ENCODE data around the gene GALNT15.
A peak's percentile ranks its signal among the peaks of the same experiment; 100 is the strongest.

The GALNT15 gene

DNA sequence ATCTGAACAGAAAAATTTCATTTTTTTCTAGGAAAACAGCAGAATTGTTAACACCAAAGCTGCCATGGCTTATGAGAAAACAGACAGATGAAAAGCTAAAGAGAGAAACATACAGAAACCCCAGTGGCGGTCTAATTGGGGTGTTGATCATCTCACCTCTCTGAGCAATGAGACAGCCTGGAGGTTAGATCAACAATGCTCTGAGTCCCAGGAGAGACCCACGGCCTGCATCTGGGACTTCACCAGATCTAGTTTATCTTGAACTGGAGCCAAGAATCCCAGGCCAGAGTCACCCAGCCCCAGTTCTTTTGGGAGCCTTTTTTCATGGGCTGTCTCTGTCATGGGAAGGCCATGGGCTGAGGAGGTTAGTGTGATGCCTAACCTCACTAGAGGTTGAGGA lies 3.5 kb upstream of the GALNT15 start:
- DNase-seq, result no peak

DNA sequence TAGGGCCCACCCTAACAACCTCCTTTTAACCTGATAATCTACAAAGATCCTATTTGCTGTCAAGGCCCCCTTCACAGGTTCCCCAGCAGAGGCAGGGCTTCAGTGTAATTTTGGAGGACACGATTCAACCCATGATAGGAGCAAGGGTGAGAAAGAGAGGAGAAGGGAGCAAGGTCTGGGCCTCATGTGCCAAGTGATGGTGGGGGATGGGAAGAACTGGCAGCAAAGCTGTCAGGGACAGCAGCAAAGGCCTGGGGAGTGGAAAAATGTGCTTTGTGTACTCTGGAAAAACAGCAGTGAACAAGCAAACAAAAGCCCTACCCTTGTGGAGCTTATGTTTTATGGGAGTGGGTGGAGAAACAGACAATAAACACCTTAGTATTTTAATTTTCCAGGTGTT lies 2.7 kb upstream of the GALNT15 start:
- DNase-seq, result no peak

DNA sequence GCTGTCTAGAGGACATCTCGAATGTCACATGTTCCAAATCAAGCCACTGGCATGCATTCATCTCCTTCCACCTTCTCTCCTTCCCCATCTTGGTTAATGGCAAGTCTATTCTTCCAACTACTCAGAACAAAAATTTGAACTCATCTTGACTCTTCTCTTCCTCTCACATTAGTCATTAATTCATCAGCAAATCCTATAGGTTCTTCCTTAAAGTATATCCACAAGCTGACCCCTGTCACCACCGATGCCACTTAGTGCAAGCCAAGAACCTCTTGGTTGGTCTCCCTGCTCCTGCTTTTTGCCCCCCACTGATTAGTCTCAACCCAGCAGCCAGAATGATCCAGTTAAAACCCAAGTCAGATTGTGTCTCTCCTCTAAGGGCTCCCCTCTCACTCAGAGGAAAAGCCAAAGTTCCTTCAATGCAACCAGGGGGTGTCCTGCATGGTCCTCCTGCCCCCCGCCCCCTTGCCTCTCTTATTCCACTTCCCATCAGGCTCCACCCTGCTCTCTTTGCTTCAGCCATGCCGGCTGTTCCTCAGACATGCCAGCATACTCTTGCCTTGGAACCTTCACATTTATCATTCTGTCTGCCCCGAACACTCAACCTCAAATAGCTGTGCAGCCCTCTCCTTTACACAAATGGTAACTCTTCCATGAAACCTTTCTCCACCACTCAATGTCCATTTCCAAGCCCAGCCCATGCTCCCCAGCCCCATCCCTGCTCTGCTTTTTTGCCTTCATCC lies 1.0 kb upstream of the GALNT15 start:
- DNase-seq, result no peak

DNA sequence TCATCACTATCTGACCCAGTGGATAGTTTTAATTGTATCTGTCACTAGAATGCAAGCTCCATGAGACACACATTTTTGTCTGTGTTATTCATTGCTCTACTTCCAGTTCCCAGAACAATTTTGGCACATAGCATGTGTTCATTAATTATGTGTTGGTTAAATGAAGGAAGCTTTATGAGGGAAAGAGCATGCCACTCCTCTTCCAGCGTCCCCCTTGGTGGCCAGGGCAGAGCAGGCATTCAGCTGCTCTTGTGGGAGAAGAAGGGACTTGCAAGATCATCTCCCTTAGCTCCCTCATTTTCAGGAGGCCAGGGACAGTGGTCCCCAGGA lies 489 bp upstream of the GALNT15 start:
- DNase-seq, result no peak

DNA sequence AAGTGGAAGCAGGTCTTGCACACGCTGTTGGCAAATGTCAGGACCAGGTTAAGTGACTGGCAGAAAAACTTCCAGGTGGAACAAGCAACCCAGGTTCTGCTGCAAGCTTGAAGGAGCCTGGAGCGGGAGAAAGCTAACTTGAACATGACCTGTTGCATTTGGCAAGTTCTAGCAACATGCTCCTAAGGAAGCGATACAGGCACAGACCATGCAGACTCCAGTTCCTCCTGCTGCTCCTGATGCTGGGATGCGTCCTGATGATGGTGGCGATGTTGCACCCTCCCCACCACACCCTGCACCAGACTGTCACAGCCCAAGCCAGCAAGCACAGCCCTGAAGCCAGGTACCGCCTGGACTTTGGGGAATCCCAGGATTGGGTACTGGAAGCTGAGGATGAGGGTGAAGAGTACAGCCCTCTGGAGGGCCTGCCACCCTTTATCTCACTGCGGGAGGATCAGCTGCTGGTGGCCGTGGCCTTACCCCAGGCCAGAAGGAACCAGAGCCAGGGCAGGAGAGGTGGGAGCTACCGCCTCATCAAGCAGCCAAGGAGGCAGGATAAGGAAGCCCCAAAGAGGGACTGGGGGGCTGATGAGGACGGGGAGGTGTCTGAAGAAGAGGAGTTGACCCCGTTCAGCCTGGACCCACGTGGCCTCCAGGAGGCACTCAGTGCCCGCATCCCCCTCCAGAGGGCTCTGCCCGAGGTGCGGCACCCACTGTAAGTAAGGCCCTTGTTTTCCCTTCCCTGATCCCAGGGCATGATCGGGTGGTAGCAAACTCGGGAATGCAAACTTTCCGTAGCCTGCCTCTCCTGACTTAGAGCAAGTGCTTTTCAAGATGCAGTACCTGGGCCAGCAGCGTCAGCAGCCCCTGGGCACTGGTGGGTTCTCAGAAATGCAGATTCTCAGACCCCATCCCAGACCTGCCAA lies 759 bp downstream of the GALNT15 start:
- DNase-seq, result no peak

DNA sequence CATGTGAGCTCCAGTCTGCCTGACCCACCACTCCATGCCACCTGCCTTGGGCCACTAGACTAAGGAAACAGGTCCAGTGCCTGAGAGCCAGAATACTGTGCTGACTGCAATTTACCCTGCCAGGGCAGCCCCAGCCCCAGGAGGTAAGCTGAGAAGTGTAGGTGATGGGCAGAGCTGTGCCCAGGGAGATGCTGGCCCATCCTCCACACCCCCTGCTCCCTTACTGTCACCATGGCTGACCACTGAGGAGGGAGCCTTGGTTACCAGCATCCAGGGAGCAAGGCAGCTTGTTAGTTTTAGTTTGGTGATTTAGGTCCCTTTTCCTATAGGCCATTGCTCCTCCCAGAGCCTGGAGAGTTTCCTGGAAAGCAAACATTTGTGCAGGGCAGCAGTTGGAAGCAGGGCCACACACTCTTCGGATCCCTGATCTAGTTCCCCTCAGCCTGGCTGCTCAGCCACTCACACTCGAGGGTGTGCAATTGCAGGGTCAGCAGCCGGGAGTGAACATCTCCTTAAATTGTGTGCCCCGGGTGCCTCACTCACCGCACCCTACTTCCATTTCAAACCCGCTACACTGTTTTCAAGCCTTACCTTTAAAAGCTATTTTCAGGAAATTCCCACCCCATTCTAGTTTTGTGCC lies 2.0 kb downstream of the GALNT15 start:
- no peak for DNase-seq

DNA sequence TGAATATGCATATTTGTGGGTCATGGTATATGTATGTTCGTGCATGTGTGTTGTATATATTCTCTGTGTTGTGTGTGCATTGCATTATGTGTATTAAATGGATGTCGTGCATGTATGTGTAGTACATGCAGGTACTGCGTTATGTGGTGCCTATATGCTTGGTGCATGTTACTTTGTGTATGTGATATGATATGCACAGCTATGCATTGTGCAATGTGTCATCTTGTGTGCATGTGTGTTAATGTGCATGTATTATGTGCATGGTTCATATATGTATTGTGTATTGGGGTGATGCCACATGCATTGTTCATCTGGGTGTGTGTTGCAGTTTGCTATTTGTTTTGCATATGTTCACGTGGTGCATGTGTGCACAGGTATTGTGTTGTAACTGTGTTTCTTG lies 2.9 kb downstream of the GALNT15 start:
- no peak for DNase-seq

DNA sequence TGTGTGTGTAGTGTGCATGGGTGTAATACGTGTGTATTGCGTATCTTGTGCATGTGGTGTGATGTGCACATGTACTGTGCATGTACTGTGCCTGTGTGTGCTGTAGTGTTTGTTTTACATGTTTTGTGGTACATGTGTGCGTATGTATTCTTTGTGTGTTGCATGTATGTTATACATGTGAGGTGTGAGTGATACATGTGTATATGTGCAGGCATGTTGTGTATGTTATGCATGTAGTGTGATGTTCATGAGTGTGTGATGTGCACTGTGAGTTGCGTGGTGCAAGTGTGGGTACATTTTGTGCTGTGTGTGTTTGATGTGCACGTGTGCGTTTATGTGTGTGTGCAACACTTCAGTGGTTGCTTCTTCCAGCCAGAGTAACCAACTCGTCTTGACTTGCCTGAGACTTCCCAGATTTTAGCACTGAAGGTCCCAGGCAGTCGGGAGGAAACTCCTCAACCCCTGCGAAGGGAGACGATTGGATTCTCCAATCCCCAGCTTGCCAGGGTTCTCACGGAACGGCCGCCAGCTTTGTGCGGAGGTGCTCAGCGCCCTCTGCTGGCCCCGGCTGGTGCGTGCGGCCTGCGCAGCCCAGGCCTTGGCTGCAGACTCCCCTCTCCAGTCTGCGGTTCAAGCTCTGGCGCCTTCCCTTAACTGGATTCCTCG lies 3.6 kb downstream of the GALNT15 start:
- DNase-seq, result peak; percentile 49

DNA sequence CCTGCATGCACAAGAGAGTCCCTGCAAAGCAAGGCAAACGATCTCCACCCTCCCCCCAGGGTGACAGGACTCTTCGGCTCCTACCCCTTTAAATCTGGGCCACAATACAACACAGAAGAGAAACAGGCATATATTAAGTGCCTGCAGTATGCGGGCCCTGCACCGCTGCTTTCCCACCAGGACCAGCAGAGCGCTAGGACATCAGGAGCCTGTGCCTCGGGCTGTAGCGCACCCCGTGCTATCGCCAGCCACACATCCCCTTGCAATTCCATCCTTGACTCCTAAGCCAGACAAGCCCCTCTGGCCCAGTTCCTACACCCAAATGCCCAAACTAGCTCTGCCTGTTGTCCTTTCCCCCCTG lies 4.1 kb downstream of the GALNT15 start:
- DNase-seq, result no peak

DNA sequence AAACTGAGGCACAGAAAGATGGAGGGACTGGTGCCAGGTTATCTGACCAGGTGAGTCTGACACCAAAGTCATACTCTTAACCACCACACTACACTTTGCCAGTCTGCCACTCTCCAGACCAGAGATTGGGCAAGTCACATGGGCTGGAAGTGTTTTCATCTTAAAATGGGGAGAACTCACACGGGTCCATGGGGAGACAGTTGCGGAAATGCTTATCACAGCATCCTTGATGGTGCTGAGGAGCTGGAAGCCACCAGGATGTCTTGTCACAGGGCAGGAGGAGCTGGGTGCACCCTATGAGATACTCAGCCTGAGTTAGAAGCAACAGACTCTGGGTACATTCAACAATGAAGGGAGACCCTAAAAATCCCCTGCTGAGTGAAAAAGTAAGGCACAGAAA lies 4.8 kb downstream of the GALNT15 start:
- no peak for DNase-seq

DNA sequence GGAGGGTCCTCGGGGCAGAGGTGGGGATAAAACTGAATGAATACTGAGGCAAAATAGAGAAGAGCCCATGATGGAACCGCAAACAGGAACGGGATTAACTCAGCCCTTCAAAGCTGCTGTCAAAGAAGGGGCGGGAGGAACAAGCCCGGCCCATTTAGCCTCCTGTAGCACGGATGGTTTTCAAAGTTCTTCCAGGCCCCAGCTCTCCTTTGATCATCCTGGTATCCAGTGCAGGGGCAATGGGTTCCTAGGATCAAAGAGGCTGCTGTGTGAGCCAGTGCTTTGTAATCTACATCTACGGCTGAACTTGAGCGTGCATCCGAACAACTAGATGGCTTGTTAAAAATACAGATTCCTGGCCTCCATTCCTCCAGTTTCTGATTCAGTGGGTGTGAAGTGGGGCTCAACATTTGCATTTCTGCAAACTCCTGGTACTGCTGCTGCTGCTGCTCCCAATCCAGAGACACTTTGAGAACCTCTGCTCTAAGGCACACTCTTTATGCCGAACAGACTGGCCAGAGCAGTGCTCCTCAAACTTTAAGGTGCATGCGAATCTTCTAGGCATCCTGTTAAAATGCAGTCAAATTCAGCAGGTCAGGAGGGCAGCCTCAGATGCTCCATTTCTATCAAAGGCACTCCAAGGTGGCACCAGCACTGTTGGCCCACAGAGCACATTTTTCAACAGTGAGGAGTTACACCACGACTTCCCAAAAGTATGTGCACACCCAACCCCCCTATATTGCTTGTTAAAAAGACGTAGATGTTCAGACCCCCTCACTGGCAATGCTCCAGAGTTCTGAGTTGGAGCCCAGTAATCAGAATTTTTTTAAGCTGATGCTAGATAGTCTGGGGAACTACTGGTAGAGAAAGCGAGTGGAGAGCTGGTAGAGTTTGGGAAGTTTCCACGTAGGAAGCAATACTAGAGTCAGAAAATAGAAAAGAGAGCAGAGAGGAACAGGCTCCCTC lies 5.6 kb downstream of the GALNT15 start:
- no peak for DNase-seq

DNA sequence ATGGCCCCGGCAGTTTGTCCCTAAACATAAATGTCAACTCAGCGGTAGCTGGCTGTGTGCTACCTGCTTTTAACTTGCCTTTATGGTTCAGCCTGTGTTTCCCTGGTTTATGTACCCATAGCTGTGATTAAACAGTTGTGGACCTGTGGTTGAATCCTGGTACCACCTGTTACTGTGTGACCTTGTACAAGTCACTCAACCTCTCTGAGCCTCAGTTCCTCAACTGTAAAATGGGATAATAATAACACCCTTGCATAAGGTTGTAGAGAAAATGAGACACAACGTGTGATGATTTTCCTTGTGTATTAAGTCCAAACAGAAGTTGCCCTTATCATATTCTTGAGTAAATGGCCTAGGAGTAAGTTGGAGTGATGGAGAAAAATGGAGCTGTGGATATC lies 6.3 kb downstream of the GALNT15 start:
- no peak for DNase-seq

DNA sequence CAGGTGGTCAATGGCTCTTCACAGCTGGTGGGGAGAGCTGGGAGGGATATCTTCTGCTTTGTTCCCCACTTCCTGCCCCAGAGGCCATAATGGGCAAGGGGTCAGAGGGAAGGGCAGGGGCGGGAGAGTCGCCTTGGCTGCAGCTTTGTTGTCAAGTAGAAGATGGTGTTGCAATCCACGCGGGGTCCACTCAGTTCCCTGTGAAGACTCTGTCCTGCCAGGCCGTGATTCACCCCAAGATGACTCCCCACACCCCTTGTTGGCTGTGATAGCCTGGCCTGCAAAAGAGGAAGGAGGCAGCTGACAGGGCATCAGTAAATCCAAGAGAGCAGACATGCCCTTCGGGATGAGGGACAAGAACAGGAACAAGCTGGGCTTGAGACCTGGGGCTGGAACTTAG lies 6.9 kb downstream of the GALNT15 start:
- no peak for DNase-seq

DNA sequence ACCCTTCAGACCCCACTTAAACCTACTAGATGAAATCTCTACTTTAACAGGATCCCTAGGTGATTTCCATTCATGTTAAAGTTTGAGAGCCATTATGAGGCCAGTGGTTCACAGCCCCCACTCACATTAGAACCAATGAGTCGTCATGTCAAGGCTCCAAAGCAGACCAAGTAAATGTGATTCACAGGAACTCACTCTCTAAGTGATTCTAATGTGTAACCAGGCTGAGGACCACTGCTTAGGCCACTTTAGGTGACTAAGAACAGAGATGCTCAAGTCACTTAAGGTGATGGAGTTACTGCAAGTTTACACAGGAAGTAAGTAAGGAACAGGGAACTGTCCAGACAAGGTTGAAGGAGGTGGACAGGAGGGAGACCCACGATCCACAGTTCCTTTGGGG lies 7.7 kb downstream of the GALNT15 start:
- DNase-seq, result no peak

DNA sequence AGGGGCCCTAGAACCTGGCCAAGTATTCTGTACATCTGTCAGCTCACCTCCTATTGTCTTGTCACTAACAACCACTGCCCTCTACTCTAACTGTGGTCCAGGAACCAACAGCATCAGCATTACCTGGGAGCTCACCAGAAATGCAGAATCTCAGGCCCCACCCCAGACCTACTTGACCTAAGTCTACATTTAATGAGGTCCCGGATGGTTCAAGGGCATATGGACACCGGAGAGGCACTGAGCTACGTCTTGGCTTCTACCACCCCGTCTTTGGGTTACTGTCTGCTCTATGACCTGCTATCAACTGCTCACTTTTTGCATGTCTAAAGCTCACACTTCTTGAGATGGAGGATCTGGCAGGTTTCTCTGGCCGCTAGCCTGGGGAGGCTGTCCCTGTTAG lies 8.1 kb downstream of the GALNT15 start:
- DNase-seq, result no peak

DNA sequence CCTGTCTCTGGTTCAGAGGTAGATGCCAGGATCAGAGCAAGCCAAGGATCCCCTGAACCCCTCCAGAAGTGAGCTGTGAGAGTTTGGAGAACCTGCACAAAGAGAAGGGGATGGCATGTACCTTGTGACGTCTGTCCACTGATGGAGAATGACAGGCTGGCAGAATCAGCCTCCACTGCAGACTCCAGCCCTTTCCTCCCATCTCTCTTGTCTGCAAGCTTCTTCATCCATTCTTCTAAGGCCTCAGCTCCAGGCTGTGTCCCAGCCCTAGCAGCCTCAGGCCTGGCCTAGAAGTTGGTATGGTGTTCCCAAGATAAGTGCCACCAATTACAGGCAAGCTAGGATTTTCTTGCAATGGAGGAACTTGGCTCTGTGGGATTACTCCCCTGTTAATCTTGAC lies 8.6 kb downstream of the GALNT15 start:
- DNase-seq, result no peak

DNA sequence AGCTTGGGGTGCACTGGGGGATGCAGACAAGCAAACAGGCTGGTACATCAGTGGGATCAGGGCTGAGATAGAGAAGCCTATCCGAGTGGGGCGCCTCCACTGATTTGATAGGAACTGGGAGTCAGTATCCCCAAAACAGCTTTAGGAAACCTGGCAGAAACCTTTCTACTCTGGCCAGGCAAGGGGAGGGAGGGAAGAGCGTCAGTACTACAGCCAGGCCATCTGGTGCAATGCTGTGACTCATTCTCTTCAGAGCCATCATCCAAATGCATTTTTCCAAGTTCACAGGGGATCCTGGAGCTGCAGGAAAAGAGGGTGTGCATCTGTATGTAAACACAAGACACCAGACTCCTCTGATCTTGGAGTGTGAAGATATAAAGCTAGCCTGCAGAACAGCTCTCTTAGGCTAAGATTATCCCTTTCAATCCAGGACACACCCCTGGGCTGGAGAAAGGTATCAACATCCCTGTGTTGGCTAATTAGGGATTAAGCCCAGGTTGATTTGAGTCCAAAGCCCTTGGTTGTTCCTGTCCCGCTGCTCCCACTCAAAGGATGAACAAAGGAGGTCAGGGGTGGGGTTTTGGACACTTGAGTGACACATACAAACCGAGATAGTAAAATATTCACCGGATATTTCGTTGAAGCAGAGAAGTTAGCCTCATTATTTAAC lies 9.3 kb downstream of the GALNT15 start:
- no peak for DNase-seq

DNA sequence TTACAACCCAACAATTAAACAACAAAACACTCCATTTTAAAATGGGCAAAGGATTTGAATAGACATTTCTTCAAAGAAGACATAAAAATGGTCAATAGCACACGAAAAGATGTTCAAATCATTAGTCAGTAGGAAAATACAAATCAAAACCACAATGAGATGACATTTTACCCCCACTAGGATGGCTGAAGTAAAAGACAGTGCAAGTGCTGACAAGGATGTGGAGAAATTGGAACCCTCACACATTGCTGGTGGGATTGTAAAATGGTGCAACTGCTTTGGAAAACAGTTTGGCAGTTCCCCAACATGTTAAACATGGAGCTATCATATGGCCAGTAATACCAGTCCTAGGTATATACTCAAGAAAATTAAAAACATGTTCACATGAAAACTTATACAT lies 11.6 kb downstream of the GALNT15 start:
- no peak for DNase-seq

DNA sequence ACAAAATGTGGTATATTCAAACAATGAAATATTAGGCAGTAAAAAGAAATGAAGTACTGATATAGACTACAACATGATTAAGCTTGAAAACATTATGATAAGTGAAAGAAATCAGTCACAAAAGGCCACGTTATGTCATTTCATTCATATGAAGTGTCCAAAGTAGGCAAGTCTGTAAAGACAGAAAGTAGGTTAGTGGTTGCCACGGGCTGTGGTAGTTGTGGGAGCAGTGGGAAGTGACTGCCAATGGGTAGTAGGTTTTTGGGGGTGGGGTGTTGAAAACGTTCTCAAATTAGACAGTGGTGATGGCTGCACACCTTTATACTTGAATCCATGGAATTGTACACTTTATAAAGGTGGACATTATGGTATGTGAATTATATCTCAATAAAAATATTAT lies 12.1 kb downstream of the GALNT15 start:
- DNase-seq, result no peak

DNA sequence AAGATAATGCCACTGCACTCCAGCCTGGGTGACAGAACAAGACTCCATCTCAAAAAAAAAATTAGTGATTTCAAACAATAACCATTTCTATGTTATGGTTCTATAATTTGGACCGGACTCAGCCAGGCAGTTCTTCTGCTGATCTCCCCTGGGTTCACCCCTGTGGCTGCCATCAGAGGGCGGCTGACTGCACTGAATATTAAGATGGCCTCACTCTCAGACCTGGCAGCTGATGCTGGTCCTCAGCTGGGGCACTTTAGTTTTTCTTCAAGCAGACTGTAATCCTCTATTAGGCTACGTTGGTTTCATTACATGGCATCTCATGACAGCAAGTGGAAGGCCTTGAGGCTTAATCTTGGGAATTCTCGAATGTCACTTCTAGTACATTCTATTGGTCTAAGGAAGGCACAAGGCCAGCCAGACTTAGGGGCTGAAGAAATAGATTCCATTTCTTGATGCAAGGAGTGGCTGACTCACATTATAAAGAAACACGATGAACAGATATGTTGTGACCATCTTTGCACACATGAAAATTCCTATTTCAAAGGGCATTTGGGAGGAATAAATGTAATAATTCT lies 12.8 kb downstream of the GALNT15 start:
- DNase-seq, result no peak

DNA sequence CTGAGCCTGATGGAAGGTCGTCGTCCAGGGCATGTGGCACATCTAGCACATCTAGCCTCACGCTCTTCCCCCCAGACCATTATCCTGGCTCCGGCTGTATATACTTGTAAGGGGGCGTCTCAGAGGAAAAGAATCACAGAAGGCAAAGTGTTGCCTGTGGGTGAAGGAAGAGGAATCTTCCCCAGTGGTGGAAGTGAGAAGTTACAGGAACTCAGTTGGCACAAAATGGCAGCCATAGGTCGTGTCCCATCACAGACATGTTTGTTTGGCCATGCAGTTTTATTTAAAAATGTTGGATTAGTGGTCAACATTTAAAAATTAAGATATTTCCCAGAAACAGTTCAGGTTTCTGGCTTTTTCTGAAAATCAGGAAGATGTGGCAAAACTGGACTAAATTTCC lies 13.6 kb downstream of the GALNT15 start:
- DNase-seq, result no peak
